Psoas muscle (tissue), 8 donors: ENCODE measurements around the gene INSM1. TPM values are rescaled to one million over a fixed set of nuclear protein-coding genes. Genes with fewer than 3 reads are reported as not detected.
A peak's percentile ranks its signal among the peaks of the same experiment; 100 is the strongest.

Experiments
- ATAC-seq, 4 donors: fragments of 200-7000 bp; cut with Tn5 transposase; one replicate each; pipeline ENCODE4 v1.9.1; 2020; ENCODE audit warnings: moderate library complexity in 3 of 4, mild to moderate bottlenecking in 2 of 4
- DNase-seq, 2 donors: peaks; one replicate each; pipeline ENCODE4 v3.0.0-alpha.2; 2020
- H3K27ac ChIP-seq: fragments of 200-600 bp; one replicate; pipeline ENCODE4 v1.8.0; 2022
- H3K27me3 ChIP-seq, 3 donors: fragments of 200-600 bp in 1 of 3; one replicate each; pipeline versions ENCODE4 v1.6.1 to v1.8.0; 2013 to 2022; ENCODE audit warnings: low read length in 2 of 3, mild to moderate bottlenecking in 2 of 3, moderate library complexity in 1 of 3; ENCODE audit not compliant: insufficient read depth in 3 of 3
- H3K36me3 ChIP-seq, 2 donors: fragments of 200-600 bp in 1 of 2; one replicate each; pipeline versions ENCODE4 v1.6.1 to v1.8.0; 2013 to 2022; ENCODE audit warnings: low read depth in 1 of 2, mild to moderate bottlenecking in 1 of 2, moderate library complexity in 1 of 2; ENCODE audit not compliant: insufficient read depth in 1 of 2
- H3K4me1 ChIP-seq: fragments of 200-600 bp; one replicate; pipeline ENCODE4 v1.8.0; 2022
- H3K4me3 ChIP-seq: fragments of 200-600 bp; one replicate; pipeline ENCODE4 v1.8.0; 2022; ENCODE audit warnings: mild to moderate bottlenecking
- H3K9me3 ChIP-seq: fragments of 200-600 bp; one replicate; pipeline ENCODE4 v1.8.0; 2022
- CTCF ChIP-seq: fragments of 200-600 bp; IDR thresholded peaks from one replicate; pipeline ENCODE4 v1.8.0; 2022; ENCODE audit warnings: antibody characterized with exemption
- WGBS, 3 donors: extraction: QIAGEN DNeasy Blood & Tissue Kit; methylation state at CpG; one replicate each; pipeline versions ENCODE4 v1.1.6 to v1.1.7; 2013; 5-methylcytosine and 5-hydroxymethylcytosine counted together
- intact Hi-C, 2 donors: fragments of 100-400 bp; cut with DNase I; formaldehyde crosslinking; loops; one replicate each; pipeline versions ENCODE4 v1.11.0 to v1.14.2; 2022
- long read RNA-seq, 2 donors: library from polyadenylated mRNA; unstranded; transcript quantifications; one replicate each; pipeline ENCODE4 v2.0.0, GENCODE V29; 2021
- polyA plus RNA-seq, 3 donors: library from polyadenylated mRNA; stranded (reverse); fragments of 200-250 nt; gene quantifications; one replicate each; pipeline ENCODE4 v1.2.3, GENCODE V29; 2013
- total RNA-seq, 4 donors: library from RNA; stranded (reverse); fragmentation: NEBNext Ultra II Directional in 2 of 4; extraction: Animal tissue kit (Norgen Biotek cat#: 25700) in 2 of 4; gene quantifications; one replicate each; pipeline versions ENCODE4 v1.2.1 to v1.2.4, GENCODE V29; 2021 to 2023
- donor health status: healthy with polysubstance abuse.
- donor health status: DM: no; HTN: no; CAD: no; lungs with moderate emphysema.
- donor health status: Bipolar disorder and iron deficiency.
- donor health status: healthy.
- donor health status: DM: yes; HTN: yes; CAD: no.
- donor health status: DM: no; HTN: no; CAD: no.
- donor health status: DM: no; HTN: no; CAD: no.
- donor health status: DM: yes; HTN: yes; CAD: no.

Gene INSM1
- total RNA-seq (under 1 TPM in 1 of 4 donors, not detected in 3; 0.08 TPM), polyA plus RNA-seq (not detected)
- long read RNA-seq, donor 1: 0 reads
- long read RNA-seq, donor 2: 0 reads

- peak within 1 kb of the TSS; percentile 61 for H3K4me3 ChIP-seq
- no peaks in the 10 kb centered on the region for H3K9me3 ChIP-seq
- peaks cover 6% of the 10 kb centered on the region for H3K4me1 ChIP-seq
- WGBS, 3 donors: 0 to 1% (median 0%) methylated on average over 42 to 108 of the region's 108 CpGs
- ATAC-seq (no peak), DNase-seq (no peak)
- H3K27ac ChIP-seq: no peak within 1 kb of the TSS
- intact Hi-C loops: loop anchor here in 1 of 2 donors (10.0 kb wide), 1 partner anchor 197 kb away; no protein-coding TSS in a partner anchor
- TF ChIP-seq CTCF: no peak
- peaks cover 7 to 76% (median 40%) of the 10 kb centered on the region in 3 donors for H3K27me3 ChIP-seq
- no peaks in the 10 kb centered on the region for H3K36me3 ChIP-seq
These were observed at the start of gene INSM1 for GRCh38 chr20:20367575-20368417. TSS of gene INSM1 (plus strand) at chr20:20368104. CDS start at chr20:20368268, 164 bp downstream.

GRCh38 chr20:20318365-20319161 lies 49.3 kb upstream of the INSM1 start:
- Histone ChIP-seq H3K27ac (no peak overlapping the region), H3K4me1 (no peaks in the 10 kb centered on the region), H3K27me3 (no peaks in the 10 kb centered on the region), H3K4me3 (no peak overlapping the region), H3K36me3 (no peaks in the 10 kb centered on the region), H3K9me3 (no peaks in the 10 kb centered on the region)
- ATAC-seq: peak in 2 of 4 donors; percentile 46 to 54
- DNase-seq: no peak
- intact Hi-C loops: no loop called here
- 61 to 69% (median 64%) methylated on average over 9 of the region's 9 CpGs for WGBS, 3 donors
- no peak for TF ChIP-seq CTCF

- WGBS, 3 donors: 80 to 91% (median 90%) methylated on average over 1 of the region's 1 CpG
These were observed 46.8 kb upstream of the INSM1 start for GRCh38 chr20:20321134-20321533.

GRCh38 chr20:20321917-20322316 lies 46.0 kb upstream of the INSM1 start:
- H3K27me3 ChIP-seq: no peaks in the 10 kb centered on the region
- H3K9me3 ChIP-seq: no peaks in the 10 kb centered on the region
- ATAC-seq (no peak), DNase-seq (no peak)
- 85 to 96% (median 86%) methylated on average over 1 of the region's 1 CpG for WGBS, 3 donors
- intact Hi-C loops: no loop called here
- H3K36me3 ChIP-seq: no peaks in the 10 kb centered on the region
- no peak for TF ChIP-seq CTCF
- no peak overlapping the region for H3K4me3 ChIP-seq
- no peak overlapping the region for H3K27ac ChIP-seq
- no peaks in the 10 kb centered on the region for H3K4me1 ChIP-seq

More at GRCh38 chr20:20321134-20321533, 46.8 kb upstream of the INSM1 start:
- no peak for TF ChIP-seq CTCF
- H3K4me1 ChIP-seq: no peaks in the 10 kb centered on the region
- no peaks in the 10 kb centered on the region for H3K9me3 ChIP-seq
- DNase-seq (no peak), ATAC-seq (no peak)
- H3K27ac ChIP-seq: no peak overlapping the region
- H3K4me3 ChIP-seq: no peak overlapping the region
- no peaks in the 10 kb centered on the region for H3K36me3 ChIP-seq
- H3K27me3 ChIP-seq: no peaks in the 10 kb centered on the region
- intact Hi-C loops: no loop called here
